Measurements from ENCODE around the gene COPB1. TPM values are rescaled to one million over a fixed set of nuclear protein-coding genes. Genes with fewer than 3 reads are reported as not detected.

Gene COPB1
- total RNA-seq, 4 donors from 2014 or later, result 62.8 to 66.0 (median 64.8) TPM

GRCh38 chr11:14455648-14456430, 43.8 kb downstream of the COPB1 start:
- no peak overlapping the region for H3K4me3 ChIP-seq
- no peaks in the 10 kb centered on the region for H3K9me3 ChIP-seq
- no peaks in the 10 kb centered on the region for H3K27me3 ChIP-seq
- no peak for DNase-seq (ENCODE audit: low spot score in 2 of 2)
- H3K36me3 ChIP-seq, result peaks cover 41% of the 10 kb centered on the region
- no peaks in the 10 kb centered on the region for H3K4me1 ChIP-seq
- whole genome bisulfite sequencing, result 88% methylated on average over 3 of the region's 3 CpGs
- no peak overlapping the region for H3K27ac ChIP-seq
- TF ChIP-seq EP300 (IDR thresholded peaks at IDR 0.05) (no peak), POLR2A (IDR thresholded peaks at IDR 0.05) (no peak), CTCF (IDR thresholded peaks at IDR 0.05) (no peak), POLR2AphosphoS5 (IDR thresholded peaks at IDR 0.05) (no peak)

GRCh38 chr11:14454861-14455632, 44.6 kb downstream of the COPB1 start:
- Histone ChIP-seq H3K27me3 (no peaks in the 10 kb centered on the region), H3K4me3 (no peak overlapping the region), H3K9me3 (no peaks in the 10 kb centered on the region), H3K4me1 (no peaks in the 10 kb centered on the region), H3K36me3 (peaks cover 33% of the 10 kb centered on the region), H3K27ac (no peak overlapping the region)
- peak; percentile 18 to 41 for TF ChIP-seq CTCF (IDR thresholded peaks at IDR 0.05)
- no peak for TF ChIP-seq POLR2AphosphoS5 (IDR thresholded peaks at IDR 0.05)
- DNase-seq (ENCODE audit: low spot score in 2 of 2), result no peak
- 72% methylated on average over 7 of the region's 7 CpGs for WGBS

DNA sequence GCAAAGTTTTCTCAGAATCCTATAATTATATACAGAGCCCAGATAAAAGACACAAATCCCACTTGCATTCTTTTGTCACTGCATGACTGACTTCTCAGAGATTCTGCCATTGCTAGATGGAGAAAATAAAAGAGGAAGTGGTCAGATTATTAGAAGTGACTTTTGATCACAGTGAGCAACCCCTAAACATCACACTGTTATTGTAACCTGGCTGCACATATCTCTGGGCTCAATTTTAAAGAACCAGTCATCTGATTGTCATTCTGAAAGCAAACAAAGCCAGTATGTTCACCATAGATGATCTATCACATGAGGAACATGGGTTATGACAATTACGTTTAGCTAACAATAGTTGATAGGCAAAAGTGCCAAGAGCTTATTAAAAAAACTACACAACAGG, 47.8 kb downstream of the COPB1 start:
- Histone ChIP-seq H3K27me3 (no peaks in the 10 kb centered on the region), H3K27ac (no peak overlapping the region), H3K4me1 (peaks cover 7% of the 10 kb centered on the region), H3K36me3 (peaks cover 6% of the 10 kb centered on the region), H3K9me3 (no peaks in the 10 kb centered on the region), H3K4me3 (no peak overlapping the region)
- no peak for DNase-seq (ENCODE audit: low spot score in 2 of 2)
- TF ChIP-seq CTCF (IDR thresholded peaks at IDR 0.05), result no peak
- no peak for TF ChIP-seq EP300 (IDR thresholded peaks at IDR 0.05)
- TF ChIP-seq POLR2AphosphoS5 (IDR thresholded peaks at IDR 0.05), result no peak
- 90% methylated on average over 1 of the region's 1 CpG for WGBS

- H3K9me3 ChIP-seq, result no peaks in the 10 kb centered on the region
- 35% methylated on average over 1 of the region's 1 CpG for WGBS
- no peak overlapping the region for H3K27ac ChIP-seq
- H3K4me1 ChIP-seq, result peaks cover 7% of the 10 kb centered on the region
- H3K36me3 ChIP-seq, result no peaks in the 10 kb centered on the region
- no peaks in the 10 kb centered on the region for H3K27me3 ChIP-seq
- H3K4me3 ChIP-seq, result no peak overlapping the region
- DNase-seq (ENCODE audit: low spot score in 2 of 2), result no peak
- no peak for TF ChIP-seq POLR2AphosphoS5 (IDR thresholded peaks at IDR 0.05)
- no peak for TF ChIP-seq EP300 (IDR thresholded peaks at IDR 0.05)
- TF ChIP-seq CTCF (IDR thresholded peaks at IDR 0.05), result no peak
- no peak for TF ChIP-seq POLR2A (IDR thresholded peaks at IDR 0.05)
Measured at GRCh38 chr11:14449302-14449714, 50.3 kb downstream of the COPB1 start.

- DNase-seq (ENCODE audit: low spot score in 2 of 2), result no peak
- Histone ChIP-seq H3K4me1 (peaks cover 10% of the 10 kb centered on the region), H3K27me3 (no peaks in the 10 kb centered on the region), H3K36me3 (no peaks in the 10 kb centered on the region), H3K4me3 (no peak overlapping the region), H3K9me3 (no peaks in the 10 kb centered on the region), H3K27ac (no peak overlapping the region)
- TF ChIP-seq POLR2A (IDR thresholded peaks at IDR 0.05) (no peak), EP300 (IDR thresholded peaks at IDR 0.05) (no peak), POLR2AphosphoS5 (IDR thresholded peaks at IDR 0.05) (no peak), CTCF (IDR thresholded peaks at IDR 0.05) (no peak)
- WGBS, result 44% methylated on average over 1 of the region's 1 CpG
Measured at GRCh38 chr11:14448240-14448639, 51.4 kb downstream of the COPB1 start.
